ENCODE data around the gene CCDC34. TPM values are rescaled to one million over a fixed set of nuclear protein-coding genes. Genes with fewer than 3 reads are reported as not detected.
A peak's percentile ranks its signal among the peaks of the same experiment; 100 is the strongest.

The CCDC34 gene
- total RNA-seq, 1 donor from 2014 or later: 32.2 TPM

- Mint-ChIP-seq H3K9me3 (ENCODE audit: low read depth) (no peaks in the 10 kb centered on the region), H3K4me3 (ENCODE audit: low read depth) (no peak overlapping the region), H3K27ac (peak overlapping the region; percentile 39), H3K4me1 (ENCODE audit: low read depth) (peaks cover 22% of the 10 kb centered on the region), H3K27me3 (no peaks in the 10 kb centered on the region), H3K36me3 (ENCODE audit: insufficient read depth) (peaks cover 14% of the 10 kb centered on the region)
- no peak for DNase-seq (ENCODE audit: low spot score, unreplicated experiment)
- no peak for TF ChIP-seq CTCF (IDR thresholded peaks at IDR 0.05; ENCODE audit: unreplicated experiment)
Observed at GRCh38 chr11:27409049-27409448, 46.0 kb upstream of the CCDC34 start.

- no peak for DNase-seq (ENCODE audit: low spot score, unreplicated experiment)
- Mint-ChIP-seq H3K27me3 (no peaks in the 10 kb centered on the region), H3K36me3 (ENCODE audit: insufficient read depth) (peaks cover 14% of the 10 kb centered on the region), H3K9me3 (ENCODE audit: low read depth) (no peaks in the 10 kb centered on the region), H3K4me1 (ENCODE audit: low read depth) (peaks cover 20% of the 10 kb centered on the region), H3K27ac (no peak overlapping the region), H3K4me3 (ENCODE audit: low read depth) (no peak overlapping the region)
- no peak for TF ChIP-seq CTCF (IDR thresholded peaks at IDR 0.05; ENCODE audit: unreplicated experiment)
Observed at GRCh38 chr11:27408246-27408800, 45.3 kb upstream of the CCDC34 start.

GRCh38 chr11:27406498-27407354 lies 43.7 kb upstream of the CCDC34 start:
- Mint-ChIP-seq H3K27me3 (no peaks in the 10 kb centered on the region), H3K36me3 (ENCODE audit: insufficient read depth) (peaks cover 15% of the 10 kb centered on the region), H3K4me3 (ENCODE audit: low read depth) (no peak overlapping the region), H3K27ac (no peak overlapping the region), H3K4me1 (ENCODE audit: low read depth) (peaks cover 26% of the 10 kb centered on the region), H3K9me3 (ENCODE audit: low read depth) (no peaks in the 10 kb centered on the region)
- TF ChIP-seq CTCF (IDR thresholded peaks at IDR 0.05; ENCODE audit: unreplicated experiment): no peak
- DNase-seq (ENCODE audit: low spot score, unreplicated experiment): no peak

GRCh38 chr11:27405134-27405533 lies 42.1 kb upstream of the CCDC34 start:
- H3K9me3 Mint-ChIP-seq (ENCODE audit: low read depth): no peaks in the 10 kb centered on the region
- H3K27ac Mint-ChIP-seq: no peak overlapping the region
- no peak for DNase-seq (ENCODE audit: low spot score, unreplicated experiment)
- peaks cover 35% of the 10 kb centered on the region for H3K4me1 Mint-ChIP-seq (ENCODE audit: low read depth)
- TF ChIP-seq CTCF (IDR thresholded peaks at IDR 0.05; ENCODE audit: unreplicated experiment): no peak
- no peak overlapping the region for H3K4me3 Mint-ChIP-seq (ENCODE audit: low read depth)
- H3K27me3 Mint-ChIP-seq: no peaks in the 10 kb centered on the region
- peaks cover 17% of the 10 kb centered on the region for H3K36me3 Mint-ChIP-seq (ENCODE audit: insufficient read depth)

- H3K4me1 Mint-ChIP-seq (ENCODE audit: low read depth): peaks cover 31% of the 10 kb centered on the region
- no peak for TF ChIP-seq CTCF (IDR thresholded peaks at IDR 0.05; ENCODE audit: unreplicated experiment)
- no peaks in the 10 kb centered on the region for H3K27me3 Mint-ChIP-seq
- no peaks in the 10 kb centered on the region for H3K9me3 Mint-ChIP-seq (ENCODE audit: low read depth)
- peaks cover 15% of the 10 kb centered on the region for H3K36me3 Mint-ChIP-seq (ENCODE audit: insufficient read depth)
- no peak for DNase-seq (ENCODE audit: low spot score, unreplicated experiment)
- no peak overlapping the region for H3K4me3 Mint-ChIP-seq (ENCODE audit: low read depth)
- peak overlapping the region; percentile 27 for H3K27ac Mint-ChIP-seq
Observed at GRCh38 chr11:27404427-27404826, 41.4 kb upstream of the CCDC34 start.

Data from progenitor cell of endocrine pancreas (in vitro differentiated cells).